AG20443 (cell line): ENCODE results near the gene ZNF106.
A peak's percentile ranks its signal among the peaks of the same experiment; 100 is the strongest.

Source experiments
- DNase-seq: peaks from one replicate; pipeline ENCODE4 v3.0.0; 2012; ENCODE audit warnings: low spot score, mixed read lengths

Gene ZNF106

GRCh38 chr15:42490671-42491538 lies at the start of gene ZNF106:
Gene ZNF106, minus strand, starts transcription at chr15:42491141. Its CDS starts 18,852 bp downstream, at chr15:42472289.
- DNase-seq = peak; percentile 97

- no peak for DNase-seq
These were observed 42.3 kb upstream of the ZNF106 start for GRCh38 chr15:42533246-42533645.

- DNase-seq = no peak
These were observed 38.0 kb upstream of the ZNF106 start for GRCh38 chr15:42528970-42529369.

GRCh38 chr15:42523331-42523730 lies 32.4 kb upstream of the ZNF106 start:
- DNase-seq = no peak

- peak; percentile 50 for DNase-seq
These were observed 20.1 kb upstream of the ZNF106 start for GRCh38 chr15:42511007-42511391.

GRCh38 chr15:42510258-42511006 lies 19.5 kb upstream of the ZNF106 start:
- DNase-seq = no peak

- DNase-seq = peak; percentile 8
These were observed 17.3 kb upstream of the ZNF106 start for GRCh38 chr15:42508263-42508690.

GRCh38 chr15:42507514-42507913 lies 16.6 kb upstream of the ZNF106 start:
- DNase-seq = no peak

GRCh38 chr15:42504631-42505030 lies 13.7 kb upstream of the ZNF106 start:
- DNase-seq = no peak

- no peak for DNase-seq
These were observed 12.9 kb upstream of the ZNF106 start for GRCh38 chr15:42503825-42504224.

- no peak for DNase-seq
These were observed 11.5 kb upstream of the ZNF106 start for GRCh38 chr15:42502477-42502876.

- DNase-seq = no peak
These were observed 9.1 kb upstream of the ZNF106 start for GRCh38 chr15:42499858-42500609.

- no peak for DNase-seq
These were observed 7.5 kb upstream of the ZNF106 start for GRCh38 chr15:42498212-42499068.

GRCh38 chr15:42495361-42496212 lies 4.6 kb upstream of the ZNF106 start, which contains the start of gene SNAP23:
Gene SNAP23, plus strand, starts transcription at chr15:42495634. Its CDS starts 16,213 bp downstream, at chr15:42511847.
- DNase-seq = peak; percentile 99

- peak; percentile 52 for DNase-seq
These were observed 4.0 kb upstream of the ZNF106 start for GRCh38 chr15:42494998-42495360.

- DNase-seq = no peak
These were observed 2.7 kb upstream of the ZNF106 start for GRCh38 chr15:42493679-42494078.

GRCh38 chr15:42491539-42492225 lies 741 bp upstream of the ZNF106 start:
- peak; percentile 47 for DNase-seq

GRCh38 chr15:42490291-42490670 lies 660 bp downstream of the ZNF106 start:
- no peak for DNase-seq

- DNase-seq = no peak
These were observed 7.3 kb downstream of the ZNF106 start for GRCh38 chr15:42483677-42484076.

GRCh38 chr15:42482701-42483100 lies 8.2 kb downstream of the ZNF106 start:
- DNase-seq = no peak
